GM19035 (cell line): ENCODE measurements around the gene MAP3K14.

ENCODE experiments used
- ATAC-seq: cut with Tn5 transposase; IDR thresholded peaks from one replicate; pipeline ENCODE4 v1.9.1; 2021; ENCODE audit not compliant: unreplicated experiment

Gene MAP3K14

DNA sequence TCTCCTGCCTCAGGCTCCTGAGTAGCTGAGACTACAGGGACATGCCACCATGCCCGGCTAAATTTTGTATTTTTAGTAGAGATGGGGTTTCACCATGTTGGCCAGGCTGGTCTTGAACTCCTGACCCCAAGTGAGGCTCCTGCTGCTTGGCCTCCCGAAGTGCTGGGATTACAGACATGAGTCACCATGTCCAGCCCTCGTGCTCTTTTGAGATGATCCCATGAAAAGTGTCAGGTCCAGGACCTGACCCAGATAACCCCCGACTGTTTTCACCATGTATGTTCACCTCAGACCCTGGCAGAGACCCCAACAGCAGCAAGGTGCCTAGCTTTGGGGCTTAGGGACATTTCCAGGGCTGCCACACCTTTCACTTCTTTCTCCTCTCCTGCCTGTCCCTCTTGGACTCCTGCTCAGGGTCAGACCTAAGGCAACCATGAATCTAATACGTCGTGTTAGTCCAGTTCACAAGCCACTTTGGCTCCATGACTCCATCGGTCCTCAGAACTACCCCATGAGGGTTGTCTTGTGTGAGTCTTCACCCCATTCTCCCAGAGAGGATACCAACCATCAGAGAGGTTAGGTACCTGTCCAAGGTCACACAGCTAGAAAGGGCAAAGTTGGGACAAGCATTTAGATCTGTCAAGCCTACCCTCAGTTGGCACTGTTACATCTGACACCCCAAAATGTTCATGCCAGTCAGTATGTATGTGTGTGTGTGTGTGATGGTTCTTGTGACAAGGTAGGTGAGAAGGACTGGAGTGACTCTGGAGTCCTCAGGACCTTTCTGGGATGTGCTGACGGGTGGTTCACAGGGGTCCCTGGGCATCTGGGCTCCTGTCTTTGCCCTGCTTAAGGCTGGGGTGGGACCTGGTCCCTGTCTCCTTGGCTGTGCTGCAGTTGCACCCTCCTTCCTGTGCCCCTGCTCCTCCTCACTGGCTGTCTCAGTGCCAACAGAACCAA, 23.1 kb upstream of the MAP3K14 start:
- ATAC-seq, result no peak

DNA sequence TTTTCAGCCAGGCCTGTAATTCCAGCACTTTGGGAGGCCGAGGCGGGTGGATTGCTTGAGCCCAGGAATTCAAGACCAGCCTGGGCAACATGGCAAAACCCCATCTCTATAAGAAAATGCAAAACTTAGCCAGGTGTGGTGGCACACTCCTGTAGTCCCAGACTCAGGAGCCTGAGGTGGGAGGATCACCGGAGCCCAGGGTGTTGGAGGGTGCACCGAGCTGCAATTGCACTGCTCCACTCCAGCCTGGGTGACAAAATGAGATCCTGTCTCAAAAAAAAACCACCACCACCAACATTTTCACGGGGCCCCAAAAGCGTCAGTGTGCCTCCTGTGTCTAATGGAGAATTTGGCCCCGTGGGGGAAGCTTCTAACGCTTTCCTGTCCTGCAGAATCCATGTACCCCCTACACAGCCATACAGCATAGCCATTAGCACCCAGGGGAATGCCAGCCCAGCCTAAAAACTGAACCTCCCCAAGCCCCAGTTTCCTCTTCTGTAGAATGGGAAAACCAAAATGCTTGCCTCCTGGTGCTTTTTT, 22.2 kb upstream of the MAP3K14 start:
- no peak for ATAC-seq

DNA sequence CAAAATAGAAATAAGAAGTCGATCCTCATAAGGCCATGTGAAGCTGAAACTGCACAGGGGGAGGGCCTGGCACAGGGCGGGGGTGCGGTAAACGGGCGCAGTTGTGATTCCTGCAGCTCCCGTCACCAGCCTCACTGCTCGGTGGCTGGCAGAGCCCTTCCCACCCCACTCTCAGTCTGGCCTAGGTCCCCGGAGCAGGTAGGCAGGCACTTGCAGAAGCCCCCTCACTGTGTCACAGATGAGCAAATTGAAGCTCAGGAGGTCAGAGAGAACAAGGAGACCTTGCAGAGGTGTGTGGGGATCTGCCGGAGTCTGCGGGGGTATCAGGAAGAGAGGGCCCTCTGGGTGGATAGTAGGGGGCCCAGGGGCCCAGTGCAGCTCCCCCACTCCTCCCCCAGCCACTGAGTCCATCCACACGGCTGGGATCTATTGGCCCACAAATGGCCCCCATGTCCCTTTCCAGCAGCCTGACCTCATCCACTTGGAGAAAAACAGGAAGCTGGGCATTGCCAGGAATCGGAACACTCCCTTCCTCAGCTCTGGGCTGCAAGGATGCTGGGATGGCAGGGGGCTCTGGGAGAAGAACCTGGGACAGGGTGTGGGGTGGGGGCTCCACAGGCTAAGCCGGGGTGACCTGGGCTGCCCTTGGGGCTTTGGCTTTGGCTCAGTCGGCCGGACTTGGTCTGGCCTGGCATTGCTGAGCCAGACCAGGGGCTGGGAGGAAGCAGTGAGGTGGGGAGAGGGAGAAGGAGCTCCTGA, 21.4 kb upstream of the MAP3K14 start:
- ATAC-seq, result no peak

DNA sequence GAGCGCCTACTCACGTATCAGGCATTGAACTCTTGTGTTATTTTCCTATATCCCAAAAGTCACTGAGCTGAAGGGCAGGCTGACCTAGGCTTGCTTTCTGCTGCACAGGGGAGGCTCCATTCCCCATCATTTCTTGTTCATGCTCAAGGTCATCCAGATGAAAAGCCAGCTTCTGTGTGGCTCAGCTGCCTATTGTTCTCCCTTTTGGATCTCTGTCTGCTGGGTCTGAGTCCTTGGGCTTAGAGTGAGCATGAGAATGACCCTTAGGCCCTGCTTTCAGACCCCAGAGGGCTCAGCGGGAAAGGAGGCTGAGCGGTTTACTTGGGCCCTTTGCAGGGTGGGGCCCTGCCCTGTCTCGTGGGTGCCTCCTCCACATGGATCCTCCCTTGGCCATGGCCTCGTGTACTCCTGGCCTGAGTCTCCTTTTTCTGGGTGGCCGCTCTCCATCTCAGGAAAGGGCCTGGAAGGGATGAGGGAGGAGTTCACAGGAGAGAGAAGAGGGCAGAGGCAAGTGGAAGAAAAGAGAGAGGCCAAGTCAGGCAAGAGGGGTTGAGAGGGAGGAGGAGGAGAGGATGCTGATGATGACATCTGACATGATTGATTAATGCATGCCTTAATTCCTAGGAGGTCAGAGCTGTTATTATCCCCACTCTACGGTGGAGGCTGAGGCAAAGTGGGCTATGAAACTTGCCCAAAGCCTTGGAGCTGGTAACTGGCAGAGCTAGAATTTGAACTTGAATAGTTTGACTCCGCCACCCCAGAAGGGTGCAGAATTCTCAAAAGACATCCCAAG, 19.8 kb upstream of the MAP3K14 start:
- no peak for ATAC-seq

DNA sequence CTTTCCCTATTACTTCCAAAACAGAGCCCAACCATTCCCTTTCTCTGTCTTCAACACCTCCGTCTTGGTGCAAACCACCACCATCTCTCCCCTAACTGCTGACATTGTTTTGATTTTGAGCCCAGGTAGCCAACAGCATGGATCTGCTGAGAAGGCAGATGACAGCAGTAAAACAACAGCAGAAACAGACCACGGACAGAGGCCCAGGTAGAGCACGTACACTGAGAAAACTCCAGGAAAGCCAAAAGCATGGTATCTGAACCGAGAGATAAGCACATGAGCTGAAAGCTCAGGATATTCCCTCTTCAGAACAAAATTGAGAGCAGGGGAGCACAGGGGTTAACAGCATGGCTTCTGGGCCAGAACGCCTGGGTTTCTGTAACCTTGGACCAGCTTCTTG, 18.9 kb upstream of the MAP3K14 start:
- ATAC-seq, result no peak

DNA sequence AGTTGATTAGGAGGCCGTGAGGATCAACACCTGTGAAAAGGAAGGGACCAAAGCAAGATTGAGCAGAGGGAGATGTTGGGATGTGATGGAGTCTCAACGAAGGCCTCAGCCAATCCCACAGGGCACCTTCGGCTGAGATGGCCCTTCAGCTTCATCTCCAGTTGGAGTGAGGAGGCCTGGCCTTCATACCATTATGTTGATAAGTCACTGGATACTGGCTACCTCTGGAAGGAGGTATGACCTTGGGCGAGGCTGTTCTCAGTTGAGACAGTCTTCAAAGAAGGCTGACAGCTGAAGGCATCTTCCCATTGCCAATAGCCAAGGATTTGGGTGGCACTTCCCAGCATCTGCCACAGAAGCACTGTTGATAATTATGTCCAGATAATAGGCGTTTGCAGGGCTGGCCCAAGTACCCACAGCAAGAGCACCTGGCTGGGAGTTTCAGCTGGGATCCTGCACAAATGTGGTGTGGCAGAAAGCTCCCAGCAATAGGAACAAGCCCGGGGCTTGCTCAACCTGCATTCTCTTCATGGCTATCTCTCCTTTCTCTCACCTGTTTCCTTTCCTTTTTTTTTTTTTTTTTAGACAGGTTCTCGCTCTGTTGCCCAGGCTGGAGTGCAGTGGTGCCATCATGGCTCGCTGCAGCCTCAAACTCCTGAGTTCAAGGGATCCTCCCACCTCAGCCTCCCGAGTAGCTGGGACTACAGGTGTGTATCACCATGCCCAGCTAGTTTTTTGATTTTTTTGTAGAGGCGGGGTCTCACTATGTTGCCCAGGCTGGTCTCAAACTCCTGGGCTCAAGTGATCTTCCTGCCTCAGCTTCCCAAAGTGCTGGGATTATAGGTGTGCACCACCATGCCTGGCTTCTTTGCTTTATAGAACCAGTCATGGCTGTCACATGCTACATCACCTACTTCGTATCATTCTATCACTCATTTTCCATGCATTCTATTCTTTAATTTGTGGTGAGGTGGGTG, 18.2 kb upstream of the MAP3K14 start:
- no peak for ATAC-seq

DNA sequence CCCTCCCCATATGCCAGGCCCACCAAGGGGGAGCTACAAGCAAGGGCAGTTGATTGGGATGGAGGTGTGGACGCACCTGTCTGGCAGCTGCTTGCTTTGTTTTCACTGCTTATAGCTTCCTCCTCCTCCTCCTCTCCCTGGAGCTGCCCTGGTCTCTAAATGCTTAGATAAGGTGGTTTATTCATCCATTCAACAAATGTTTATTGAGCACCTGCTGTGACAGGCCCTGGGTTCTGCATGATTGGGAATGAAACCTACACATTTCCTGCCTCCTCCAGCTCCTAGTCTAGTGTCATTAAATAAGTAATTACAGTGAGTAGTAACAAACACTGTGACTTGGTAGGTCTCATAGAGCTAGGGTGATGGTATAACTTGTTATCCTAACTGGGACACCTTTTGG, 17.4 kb upstream of the MAP3K14 start:
- no peak for ATAC-seq

DNA sequence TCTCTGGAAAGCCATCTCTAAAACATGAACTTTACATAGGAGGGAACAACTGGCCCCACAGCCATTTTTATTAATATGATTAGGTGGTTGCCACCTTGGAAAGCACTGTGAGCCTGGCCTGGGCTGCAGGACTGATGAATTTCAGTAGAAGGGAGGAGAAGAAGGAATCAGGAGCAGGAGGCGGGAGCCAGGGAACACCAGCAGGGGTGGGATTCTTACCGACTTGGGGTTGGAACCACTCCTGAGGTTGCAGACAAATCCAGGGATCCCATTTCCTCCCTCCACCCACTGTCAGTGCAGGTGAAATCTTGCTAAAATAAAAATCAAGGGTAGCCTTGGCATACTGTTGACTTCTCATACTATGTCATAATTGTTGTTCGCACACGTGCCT, 16.9 kb upstream of the MAP3K14 start:
- ATAC-seq, result no peak

DNA sequence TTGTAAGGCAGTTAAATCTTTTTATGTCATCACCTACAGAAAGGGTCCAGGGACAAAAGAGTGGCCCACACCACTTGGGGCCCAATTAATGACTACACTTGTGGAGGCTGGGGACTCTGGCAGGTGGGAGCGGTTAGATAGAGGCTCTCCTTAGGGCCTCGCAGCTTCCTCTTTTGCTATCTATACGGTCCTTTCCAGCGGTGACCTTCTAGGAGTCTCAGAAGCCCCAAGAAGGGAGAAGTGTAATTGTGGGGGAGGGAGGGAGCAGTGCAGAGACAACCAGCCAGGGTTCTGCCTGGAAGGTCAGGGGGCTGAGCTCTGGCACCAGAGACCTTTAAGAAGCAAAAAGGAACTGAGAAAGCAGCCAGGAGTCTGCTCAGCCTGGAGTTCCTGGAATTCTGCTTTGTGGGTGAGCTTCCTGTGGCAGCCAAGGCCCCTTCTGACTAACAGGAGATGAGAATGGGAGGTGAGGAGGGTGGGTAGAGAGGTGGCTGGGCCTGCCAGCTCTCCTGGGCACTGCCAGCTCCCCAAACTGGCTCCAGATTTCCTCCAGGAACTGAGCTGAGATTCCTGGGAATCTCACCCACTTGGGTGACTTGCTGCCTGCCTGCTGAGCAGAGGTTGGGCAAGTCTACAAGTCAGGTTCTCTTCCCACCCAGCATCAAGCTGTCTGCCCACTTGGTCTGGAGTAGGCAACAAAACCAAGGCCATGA, 16.3 kb upstream of the MAP3K14 start:
- ATAC-seq, result no peak

DNA sequence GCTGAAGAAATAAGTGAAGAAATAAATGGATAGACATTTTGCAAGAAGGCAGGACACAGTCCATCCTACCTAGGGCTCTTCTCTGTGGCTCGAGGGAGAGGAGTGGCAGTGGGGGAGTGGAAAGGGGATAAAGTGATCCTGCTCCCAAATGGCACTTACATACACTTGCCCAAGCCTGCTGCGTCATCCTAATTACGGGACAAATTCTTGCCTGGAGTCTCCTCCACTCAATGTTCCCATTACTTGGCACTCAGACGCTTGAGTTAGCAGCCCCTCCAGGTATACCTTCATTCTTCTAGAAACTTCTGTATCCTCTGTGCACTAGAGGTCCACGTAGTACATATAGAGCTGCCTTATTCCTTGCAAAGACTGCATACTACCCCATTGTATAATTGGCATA, 15.7 kb upstream of the MAP3K14 start:
- ATAC-seq, result no peak

DNA sequence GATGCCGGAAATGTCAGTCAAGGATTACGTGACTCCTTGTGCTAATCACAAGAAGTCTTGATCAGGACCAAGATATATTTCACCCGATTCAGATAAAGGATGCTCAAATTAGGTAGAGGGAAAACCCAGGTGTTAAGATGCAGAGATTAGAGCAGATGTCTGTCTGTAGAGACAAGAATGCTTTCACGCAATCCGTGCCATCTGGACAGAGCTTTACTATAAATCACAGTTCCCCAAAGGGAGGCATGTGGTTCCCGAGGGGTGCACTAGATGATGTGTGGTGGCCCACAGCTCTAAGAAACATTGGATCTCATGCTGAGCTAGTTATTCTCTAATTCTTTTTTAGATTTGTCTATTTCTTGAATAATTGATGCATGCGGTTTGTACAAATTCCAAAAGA, 9.8 kb upstream of the MAP3K14 start:
- no peak for ATAC-seq

DNA sequence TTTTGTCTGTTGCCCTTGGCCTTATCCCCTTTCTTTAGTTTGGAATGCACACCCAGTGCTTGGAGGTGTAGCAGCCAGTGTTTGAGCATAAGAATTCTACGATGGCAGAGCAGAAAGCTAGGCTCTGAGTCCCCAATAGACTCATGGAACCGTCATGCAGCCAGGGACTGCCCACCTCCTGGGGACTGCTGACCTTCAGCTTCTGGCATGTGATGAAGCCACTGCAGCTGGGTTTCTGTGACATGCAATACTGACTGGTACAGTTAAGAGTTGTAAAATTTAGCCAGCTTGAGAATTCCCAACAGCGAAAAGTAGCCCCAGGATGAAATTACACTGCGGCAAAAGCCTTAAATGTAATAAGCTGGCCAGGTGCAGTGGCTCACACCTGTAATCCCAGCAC, 9.0 kb upstream of the MAP3K14 start:
- no peak for ATAC-seq

DNA sequence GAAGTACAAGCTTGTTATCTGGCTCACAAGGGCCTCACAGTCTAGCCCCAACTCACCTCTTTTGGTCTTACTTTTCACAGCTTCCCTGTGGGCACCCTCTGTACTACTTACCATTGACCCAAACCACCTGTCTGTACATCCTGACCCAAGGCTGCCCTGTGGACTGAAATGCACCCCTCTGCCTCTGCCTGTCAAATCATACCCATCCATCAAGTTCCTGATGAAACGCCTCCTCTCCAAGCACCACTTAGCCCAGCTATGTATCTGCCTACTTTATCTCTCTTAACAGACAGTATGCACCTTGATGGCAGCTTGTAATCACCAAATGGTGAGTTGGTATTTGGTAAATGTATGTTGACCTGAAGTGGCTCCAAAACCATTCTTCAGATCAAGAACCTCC, 7.5 kb upstream of the MAP3K14 start:
- ATAC-seq, result no peak

DNA sequence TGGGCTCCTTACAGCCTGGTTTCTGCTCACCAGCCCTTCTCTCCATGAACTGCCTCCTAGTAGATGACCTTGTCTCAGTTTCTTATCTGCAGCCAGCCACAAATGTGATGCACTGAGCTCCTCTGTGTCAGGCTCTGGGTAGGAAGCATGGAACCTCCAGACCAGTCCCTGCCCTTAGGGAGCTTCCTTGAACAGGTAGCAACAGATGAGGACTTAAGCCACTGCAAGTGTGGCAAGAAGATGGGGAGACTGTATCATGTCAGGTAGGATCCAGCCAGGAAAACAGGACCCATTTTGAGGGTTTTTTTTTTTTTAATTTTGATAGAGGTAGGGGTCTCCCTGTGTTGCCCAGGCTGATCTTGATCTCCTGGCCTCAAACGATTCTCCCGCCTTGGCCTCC, 5.3 kb upstream of the MAP3K14 start:
- ATAC-seq, result no peak

DNA sequence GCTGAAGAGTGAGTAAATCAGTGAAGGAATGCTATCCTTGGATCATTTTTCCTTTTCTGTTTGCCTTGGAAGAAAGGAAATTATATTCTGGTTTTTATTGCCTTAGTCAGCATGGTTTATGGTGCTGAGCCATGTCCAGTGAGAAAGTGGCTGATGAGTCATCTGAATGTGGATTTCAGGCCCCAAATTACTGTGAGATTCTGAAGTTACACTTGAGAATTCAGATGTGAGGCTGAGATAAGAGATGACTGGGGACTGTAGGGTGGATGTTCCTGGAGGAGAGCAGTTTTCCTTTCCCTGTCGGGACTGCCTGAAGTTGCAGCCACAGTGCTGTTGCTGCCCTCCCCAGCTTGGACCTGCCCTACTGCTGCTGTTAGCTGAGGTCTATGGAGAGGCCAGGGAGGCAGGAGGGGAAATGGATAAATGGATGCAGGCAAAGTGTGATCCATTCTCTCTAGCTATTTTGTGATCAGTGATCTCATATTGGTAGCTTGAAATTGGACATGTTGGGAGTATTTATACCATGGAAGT, 4.2 kb upstream of the MAP3K14 start:
- ATAC-seq, result no peak

DNA sequence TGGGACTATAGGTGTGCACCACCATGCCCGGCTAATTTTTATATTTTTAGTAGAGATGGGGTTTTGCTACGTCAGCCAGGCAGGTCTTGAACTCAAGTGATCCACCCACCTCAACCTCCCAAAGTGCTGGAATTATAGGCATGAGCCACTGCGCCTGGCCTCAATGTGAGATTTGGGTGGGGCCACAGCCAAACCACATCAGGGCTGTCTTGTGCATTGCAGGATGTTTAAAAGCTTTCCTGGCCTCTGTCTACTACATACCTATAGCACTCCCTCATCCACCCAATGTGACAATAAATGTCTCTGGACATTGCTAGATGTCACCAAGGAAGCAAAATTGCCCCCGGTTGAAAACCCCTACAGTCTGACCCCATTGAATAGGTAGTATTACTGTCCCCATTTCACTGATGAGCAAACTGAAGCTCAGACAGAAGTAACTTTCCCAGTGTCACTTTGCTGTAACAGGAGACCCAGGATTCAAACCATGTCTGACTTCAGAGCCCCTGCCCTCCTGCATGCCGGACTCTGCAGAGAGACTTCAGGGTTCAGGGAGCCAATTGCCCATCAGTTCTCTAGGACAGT, 3.6 kb upstream of the MAP3K14 start:
- ATAC-seq, result no peak

DNA sequence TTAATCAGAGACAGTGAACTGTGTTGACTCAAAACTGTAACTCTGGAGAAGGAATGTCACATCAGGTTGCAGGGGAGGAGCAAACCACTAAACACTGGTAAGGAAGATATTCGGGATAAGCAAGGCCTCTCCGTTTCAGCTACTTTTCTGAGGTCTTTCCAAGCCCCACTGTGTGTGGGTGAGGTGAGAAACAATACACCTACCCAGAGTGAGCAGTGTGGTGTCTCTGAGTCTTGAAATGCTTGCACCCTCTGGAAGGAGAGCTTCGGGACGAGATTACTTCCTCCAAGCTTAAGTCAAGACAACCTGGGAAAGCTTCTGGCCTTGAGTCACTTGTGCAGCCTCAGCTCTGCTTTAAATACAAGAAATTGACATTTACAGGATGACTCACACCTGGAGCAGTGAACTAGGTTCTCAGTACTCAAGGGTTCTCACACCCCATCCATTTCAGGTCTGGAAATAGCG, 2.5 kb upstream of the MAP3K14 start:
- no peak for ATAC-seq

DNA sequence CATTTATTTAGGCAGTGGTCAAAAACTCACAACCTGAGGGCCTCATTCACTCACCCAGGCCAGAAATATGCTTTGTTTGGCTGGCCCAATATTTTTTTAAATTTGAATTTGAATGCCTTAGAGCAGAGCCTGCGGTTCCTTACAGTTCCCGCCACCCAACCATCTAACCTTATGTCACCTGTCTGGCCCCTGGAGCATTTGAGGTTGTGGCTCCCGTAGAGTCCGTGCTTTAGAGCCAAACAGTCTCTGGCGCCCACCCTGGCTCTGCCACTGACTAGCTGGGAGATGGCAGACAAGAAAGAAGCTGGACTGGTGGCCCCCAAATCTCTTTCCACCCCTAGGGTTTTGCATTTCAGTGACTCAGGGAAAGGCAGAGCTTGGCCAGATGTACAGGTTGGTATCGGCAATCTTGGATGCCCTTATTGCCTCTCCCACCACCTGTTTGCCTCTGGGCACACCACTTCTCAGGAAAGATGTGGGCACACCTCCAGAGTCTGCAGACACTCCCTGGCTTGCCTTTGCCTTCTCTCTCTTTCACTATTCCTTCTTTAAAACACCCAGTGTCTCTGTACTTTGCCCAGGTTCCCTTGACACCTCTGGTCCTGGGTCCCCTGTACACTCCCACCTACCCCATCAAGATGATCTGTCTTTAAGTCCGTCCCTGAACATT, 1.9 kb upstream of the MAP3K14 start:
- ATAC-seq, result no peak
